ENCODE results near the gene FHIT.

DNA sequence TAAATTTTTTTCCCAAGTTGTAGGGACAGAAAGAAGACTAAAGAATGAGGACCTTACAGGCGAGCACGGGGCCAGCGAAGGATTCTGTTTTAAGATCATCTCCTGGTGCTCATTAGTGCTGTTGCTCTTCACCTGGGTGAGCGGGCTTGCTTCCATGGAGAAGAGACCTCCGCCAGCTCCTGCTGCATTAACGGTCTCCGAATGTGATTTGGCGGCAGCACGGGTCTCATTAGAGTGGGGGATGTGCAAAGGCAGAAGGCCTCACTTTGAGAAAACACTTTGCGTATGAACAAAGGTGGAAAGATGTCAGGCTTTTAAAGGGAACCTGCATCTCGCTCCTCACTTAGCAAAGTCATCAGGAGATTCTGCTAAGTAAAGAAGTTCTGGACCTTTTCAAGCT, 1448.0 kb downstream of the FHIT start:
- TF ChIP-seq POLR2A (IDR thresholded peaks at IDR 0.05) (no peak), EP300 (IDR thresholded peaks at IDR 0.05) (no peak)
- TF ChIP-seq, protein P1, sequence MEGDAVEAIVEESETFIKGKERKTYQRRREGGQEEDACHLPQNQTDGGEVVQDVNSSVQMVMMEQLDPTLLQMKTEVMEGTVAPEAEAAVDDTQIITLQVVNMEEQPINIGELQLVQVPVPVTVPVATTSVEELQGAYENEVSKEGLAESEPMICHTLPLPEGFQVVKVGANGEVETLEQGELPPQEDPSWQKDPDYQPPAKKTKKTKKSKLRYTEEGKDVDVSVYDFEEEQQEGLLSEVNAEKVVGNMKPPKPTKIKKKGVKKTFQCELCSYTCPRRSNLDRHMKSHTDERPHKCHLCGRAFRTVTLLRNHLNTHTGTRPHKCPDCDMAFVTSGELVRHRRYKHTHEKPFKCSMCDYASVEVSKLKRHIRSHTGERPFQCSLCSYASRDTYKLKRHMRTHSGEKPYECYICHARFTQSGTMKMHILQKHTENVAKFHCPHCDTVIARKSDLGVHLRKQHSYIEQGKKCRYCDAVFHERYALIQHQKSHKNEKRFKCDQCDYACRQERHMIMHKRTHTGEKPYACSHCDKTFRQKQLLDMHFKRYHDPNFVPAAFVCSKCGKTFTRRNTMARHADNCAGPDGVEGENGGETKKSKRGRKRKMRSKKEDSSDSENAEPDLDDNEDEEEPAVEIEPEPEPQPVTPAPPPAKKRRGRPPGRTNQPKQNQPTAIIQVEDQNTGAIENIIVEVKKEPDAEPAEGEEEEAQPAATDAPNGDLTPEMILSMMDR (IDR thresholded peaks at IDR 0.05) = no peak

All from ovary (tissue), 3 donors.